WI38 (cell line): ENCODE measurements around the gene PPP1R13B.

Experiments used
- H3K4me3 ChIP-seq: 2 replicates; pipeline ENCODE4 v1.5.1; 2011; ENCODE audit warnings: low read depth, mild to moderate bottlenecking, control low read depth, low read length
- CTCF ChIP-seq: IDR thresholded peaks from 2 replicates; pipeline ENCODE4 v1.5.1; 2012; ENCODE audit warnings: low read depth, mild to moderate bottlenecking, control low read depth, low read length

The PPP1R13B gene

GRCh38 chr14:103863245-103863644 lies 15.9 kb upstream of the PPP1R13B start:
- H3K4me3 ChIP-seq: no peak overlapping the region
- no peak for TF ChIP-seq CTCF

GRCh38 chr14:103862393-103862782 lies 15.0 kb upstream of the PPP1R13B start:
- peak overlapping the region; percentile 35 for H3K4me3 ChIP-seq
- TF ChIP-seq CTCF: no peak

- peak overlapping the region; percentile 35 for H3K4me3 ChIP-seq
- no peak for TF ChIP-seq CTCF
These were observed 14.3 kb upstream of the PPP1R13B start for GRCh38 chr14:103861413-103862392.

GRCh38 chr14:103859416-103860202 lies 12.2 kb upstream of the PPP1R13B start:
- TF ChIP-seq CTCF: no peak
- H3K4me3 ChIP-seq: no peak overlapping the region

- H3K4me3 ChIP-seq: no peak overlapping the region
- TF ChIP-seq CTCF: no peak
These were observed 10.8 kb upstream of the PPP1R13B start for GRCh38 chr14:103858063-103858781.

GRCh38 chr14:103857256-103857655 lies 9.9 kb upstream of the PPP1R13B start:
- no peak overlapping the region for H3K4me3 ChIP-seq
- TF ChIP-seq CTCF: no peak
